Stimulated activated CD4-positive, alpha-beta T cell treated with anti-CD3 and anti-CD28 coated beads, TNF-alpha, amount 100 ng/mL, for 24 hours (primary cell): Measurements from ENCODE around the gene NEDD9.

ENCODE experiments used
- DNase-seq, 3 experiments: peaks; one replicate each; pipeline ENCODE4 v3.0.0-alpha.2; 2020; ENCODE audit warnings: low read depth in 3 of 3

Gene NEDD9

DNA sequence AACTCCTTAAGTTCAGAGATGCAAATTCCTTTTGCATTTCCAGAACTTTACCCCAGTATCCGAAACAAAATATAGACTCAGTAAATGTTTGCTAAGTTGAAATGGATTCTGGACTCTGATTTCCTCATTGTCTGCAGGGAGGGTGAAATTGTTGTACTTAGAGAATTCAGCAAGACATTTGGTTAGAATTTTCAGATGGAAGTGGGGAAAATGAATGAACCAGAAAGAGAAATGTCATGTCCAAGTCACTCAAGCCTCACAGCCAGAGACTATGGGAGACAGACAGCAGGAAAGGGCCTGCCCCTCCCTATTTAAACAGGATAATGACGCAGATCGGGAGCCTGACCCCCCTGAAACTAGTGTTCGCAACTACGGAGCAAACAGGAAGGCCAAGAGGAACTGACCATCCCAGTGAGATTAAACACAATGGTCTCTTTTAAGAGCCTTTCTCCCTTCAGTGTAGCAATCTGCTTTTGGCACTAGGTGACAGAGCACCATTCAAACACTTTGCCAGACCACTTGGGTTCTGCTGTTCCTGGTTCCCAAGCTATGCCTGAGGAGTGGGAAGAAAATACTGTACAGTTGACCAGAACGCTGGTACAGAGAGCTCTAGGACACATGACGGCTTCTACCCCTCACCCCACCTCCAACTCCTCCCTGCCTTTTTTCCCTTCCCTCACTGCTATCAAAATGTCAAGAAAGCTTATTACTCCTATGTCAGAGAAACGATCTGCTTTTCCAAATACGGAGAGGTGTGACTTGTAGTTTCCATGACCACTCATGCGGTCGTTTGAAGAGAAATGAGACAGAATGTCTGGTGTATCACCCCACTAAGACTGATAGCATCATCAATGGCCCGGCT, 13.7 kb downstream of the NEDD9 start:
- peak in 1 of 3 experiments; percentile 16 for DNase-seq

DNA sequence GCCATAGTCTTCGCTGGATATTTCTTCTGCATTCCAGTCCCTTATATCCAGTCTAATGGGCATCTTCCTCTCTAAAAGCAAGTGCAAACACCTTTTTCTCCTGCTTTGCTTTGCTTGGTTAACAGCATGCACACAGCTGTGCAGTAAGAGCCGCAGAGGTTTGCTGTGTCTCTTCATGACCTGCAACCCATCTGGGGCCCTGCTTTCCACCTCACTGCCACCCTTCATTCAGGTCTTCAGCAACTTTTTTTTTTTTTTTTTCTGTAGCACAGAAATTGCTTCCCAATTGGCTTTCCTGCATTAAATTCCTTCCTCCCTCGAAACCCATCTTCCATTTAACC, 14.4 kb downstream of the NEDD9 start:
- DNase-seq: no peak

DNA sequence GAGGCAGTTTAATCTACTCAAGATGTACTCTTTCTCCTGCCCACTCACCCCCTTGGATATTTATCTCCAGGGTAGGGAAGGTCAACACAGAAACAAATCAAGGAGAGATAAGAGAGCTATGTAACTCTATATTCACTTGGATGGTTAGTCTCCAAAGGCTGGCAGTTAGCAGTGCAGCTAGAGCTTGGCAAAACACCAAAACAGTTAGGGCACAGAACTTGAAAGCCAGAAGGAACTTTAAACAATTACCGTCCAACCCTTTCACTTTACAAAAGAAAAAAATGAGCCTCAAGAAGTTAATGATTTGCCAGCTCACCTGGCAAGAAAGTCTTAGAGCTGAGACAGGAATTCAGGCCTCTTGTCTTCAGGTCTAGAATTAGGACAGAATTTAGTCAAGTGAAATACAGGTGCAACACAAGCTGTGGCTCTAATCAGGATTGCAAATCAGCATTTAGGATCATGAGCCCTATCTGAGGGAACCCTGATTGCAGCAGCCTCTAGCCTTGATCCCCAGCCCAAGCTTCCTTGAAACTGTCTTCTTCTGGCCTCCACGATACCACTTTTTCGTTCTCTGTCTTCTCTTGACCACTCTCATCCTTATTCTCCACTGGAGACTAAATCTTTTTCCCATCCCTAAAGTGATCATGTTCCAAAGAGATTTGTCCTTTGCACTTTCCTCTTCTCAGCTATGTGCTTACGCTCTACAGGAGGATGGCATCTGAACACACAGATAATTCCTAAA, 14.9 kb downstream of the NEDD9 start:
- no peak for DNase-seq

DNA sequence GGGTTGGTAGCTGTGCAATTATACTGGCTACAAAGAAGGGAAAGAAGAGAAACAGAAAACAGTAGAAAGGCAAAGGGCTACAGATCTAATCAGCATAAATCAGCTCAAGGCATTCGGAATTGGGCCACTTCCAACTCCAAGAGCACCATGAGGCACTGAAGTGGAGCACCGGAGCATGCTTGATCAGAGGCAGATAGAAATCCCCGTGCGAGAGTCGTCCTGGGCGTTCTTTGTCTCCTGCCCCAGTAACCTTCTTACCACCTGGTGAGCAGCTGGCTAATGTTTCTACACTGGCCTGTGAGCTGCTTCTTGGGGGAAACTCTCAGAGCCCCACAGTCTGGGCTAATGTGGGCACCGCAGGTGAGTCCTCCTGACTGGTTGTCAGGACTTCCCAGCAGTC, 16.7 kb downstream of the NEDD9 start:
- DNase-seq: no peak

DNA sequence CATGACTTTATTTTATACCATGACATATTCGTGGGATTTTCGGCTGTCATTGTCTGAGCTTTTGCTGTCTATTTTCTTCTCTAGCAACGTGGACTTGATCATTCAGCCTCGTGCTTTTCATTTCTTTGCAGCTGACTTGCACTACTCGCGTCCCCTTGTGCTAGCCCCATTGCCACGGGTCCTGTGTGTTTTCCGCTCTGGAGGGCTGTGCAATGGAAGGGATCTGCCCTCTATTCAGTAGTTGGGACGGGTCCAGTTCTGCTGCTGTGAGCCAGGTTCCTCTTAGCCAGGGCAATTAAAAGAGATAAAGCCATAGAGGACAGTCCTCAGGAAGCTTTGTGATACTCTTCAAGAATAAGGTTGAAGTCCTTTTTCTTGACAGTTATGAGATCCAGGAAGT, 17.6 kb downstream of the NEDD9 start:
- no peak for DNase-seq

DNA sequence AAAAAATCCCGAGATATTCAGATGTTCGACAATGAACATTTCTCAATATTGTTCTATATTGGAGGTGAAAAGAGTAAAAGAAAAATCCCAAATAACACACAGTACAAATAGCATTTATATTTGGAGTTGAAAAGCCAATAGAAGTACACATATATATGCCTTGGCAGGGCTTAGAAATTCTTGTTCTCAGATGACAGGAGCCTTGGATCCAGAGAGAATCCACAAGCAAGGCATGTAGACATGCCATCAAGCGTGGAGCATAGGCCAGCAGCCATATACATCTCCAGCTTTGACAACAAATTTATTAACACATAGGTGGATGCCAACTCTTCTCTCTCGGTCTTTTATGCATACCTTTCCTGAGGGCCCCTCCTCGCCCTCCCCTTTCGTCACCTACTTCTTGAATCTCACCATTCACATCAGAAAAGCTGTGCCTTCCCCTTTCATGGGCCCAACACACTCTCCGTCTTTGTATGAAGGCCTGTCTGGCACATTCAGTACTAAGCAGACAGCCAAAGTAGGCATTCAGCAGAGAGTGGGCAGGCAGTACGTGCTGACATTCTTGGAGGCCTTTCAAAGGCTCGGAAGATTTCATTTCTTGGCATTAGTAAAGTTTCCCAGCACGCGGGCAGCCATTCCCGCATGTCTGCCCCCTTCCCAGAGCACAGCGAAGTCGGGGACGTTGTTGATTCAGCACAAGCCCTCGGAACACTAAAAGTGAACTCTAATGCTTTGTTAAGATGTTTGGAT, 18.2 kb downstream of the NEDD9 start:
- no peak for DNase-seq

DNA sequence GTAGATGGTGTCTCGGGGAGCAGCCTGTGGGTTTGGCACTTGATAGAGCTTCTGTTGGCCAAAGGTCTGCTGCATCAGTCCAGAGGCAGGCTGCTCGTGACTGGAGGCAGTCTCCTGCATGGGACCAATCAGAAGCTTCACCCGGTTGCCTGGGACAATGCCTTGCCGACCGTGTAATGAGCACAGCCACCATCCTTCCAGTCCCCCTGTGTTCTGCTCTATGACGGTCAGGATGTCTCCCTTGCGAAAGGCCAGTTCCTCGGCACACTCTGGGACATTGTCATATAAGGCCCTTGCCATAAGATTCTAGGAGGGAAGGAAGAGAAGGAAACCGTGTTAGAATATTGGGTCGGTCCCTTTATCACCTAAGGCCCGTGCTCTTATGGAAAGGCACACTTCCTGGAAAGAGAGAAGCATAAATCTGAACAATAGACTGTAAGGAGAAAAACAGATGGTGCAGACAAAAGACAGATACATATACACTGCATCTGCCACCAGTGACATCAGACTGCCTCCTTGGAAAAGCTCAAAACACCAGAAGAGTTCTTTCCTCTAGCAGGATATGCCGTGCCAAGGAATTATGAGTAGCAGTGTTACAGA, 18.9 kb downstream of the NEDD9 start:
- no peak for DNase-seq

DNA sequence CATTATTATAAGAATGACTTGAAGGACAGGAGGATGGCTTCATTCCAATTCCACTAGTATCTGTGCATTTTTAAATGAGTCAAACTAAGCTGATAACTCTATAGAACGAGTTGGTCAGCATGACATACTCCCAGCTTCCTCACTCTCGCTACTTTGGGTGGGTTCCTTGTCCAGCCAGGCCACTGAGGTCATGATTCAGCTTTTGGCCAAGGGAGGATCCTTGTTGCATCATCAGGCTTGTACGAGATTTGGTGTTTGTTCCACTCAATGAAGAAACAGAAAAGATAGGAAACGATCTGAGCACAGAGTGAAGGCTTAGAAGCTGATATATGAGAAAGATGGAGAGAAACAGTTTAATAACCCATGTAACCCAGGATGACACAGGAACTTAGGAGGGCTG, 19.8 kb downstream of the NEDD9 start:
- no peak for DNase-seq

DNA sequence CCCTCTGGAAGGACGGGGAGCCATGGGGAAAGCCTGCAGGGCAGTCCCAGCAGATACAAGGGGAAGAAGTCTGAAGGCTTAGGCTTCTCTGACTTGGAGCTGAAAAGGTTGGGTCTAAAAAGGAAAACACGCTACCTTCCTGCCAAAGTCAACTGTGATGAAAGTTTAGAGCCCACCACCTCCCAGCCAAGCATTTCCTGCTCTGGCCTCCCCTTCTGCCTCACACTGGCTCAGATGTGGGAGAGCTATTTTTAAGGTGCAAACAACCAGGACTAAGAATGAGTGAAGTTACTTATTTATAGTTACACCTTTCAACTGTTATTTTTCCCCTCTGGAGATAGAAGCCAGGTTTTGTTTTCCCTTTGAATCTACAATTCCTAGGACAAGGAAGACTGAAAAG, 21.2 kb downstream of the NEDD9 start:
- no peak for DNase-seq

DNA sequence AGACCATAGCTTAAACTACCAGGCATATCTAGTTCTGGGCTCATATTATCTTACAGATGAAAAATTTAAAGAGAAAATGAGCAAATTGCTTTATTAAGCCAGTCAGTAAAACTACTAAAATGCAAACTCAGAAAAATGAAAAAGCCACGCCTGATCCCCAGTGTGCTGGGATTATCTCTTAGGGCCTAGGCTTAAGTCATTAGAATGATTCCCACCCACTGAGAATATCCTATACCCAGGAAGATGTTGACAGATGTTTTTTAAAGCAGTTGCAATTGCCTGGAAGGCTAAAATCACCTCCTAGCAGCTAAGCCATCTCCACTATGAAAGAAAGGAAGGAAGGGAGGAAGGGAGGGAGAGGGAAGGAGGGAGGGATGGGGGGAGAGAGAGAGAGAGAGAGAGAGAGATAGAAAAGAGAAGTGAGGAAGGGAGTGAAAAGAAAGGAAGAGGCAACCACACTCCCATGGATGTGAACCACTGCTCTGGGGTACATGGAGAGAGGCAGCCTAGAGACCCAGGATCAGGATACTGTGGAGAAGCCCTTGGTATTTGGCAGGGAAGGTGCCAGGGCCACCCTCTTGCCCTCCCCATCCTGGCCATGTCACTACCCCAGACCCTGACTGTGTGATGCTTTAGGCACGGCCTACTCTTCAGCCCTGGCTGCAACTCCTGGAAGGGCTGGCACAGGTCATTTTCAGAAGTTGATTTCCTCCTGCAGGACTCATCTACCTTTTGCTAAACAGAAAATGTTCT, 21.9 kb downstream of the NEDD9 start:
- no peak for DNase-seq

DNA sequence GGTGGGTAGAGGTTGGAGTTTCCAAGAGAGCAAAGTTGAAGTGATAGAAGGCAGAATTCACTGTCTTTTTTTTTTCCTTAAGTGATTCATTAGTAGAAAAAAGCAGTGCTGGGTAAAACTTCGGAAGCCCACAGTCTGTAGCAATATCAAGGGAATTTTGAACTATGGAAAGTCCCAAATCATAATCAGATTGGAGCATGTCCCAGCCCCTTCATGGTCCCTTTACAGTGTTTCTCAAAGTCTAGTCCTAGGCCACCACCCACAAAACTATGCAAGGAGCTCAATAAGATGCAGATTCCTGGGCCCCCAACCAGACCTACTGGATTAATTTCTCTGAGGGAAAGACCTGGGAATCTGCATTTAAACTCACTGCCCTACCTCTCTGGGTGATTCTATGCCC, 22.6 kb downstream of the NEDD9 start:
- no peak for DNase-seq

DNA sequence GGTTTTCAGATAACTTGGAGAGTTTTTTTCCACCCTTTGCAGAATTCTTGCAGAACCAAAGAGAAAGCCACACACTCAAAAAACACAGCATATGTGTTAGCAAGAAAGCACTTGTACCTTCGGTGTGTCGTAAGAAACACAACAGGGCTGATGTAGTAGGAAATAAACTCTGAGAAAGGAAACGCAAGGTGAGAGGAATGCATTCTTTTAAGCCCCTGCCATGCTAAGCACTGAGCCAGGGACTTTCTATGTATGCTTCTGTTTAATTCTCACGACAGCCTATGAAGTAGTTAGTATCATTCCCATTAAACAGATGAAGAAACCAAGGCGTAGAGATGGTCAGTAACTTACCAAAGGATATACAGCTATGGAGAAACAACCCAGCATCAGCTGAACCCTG, 23.1 kb downstream of the NEDD9 start:
- DNase-seq: no peak

DNA sequence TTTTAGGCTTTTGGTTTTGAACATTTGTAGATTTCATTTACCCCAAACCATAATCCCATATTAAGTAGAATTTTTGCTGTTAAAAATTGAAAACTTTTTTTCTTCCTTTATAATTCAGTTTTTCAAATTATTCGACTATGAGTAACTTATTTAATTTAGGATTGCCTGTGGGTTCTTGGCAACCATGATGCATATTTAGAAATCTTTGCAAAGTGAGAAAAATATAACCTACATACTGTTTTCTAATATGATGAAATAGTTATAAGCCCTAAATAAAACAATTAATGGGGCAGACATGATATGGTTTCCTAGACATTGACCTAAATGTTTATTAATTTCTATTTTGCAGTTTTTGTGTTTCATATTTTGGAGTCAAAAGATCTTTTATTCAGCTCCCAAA, 23.6 kb downstream of the NEDD9 start:
- DNase-seq: no peak

DNA sequence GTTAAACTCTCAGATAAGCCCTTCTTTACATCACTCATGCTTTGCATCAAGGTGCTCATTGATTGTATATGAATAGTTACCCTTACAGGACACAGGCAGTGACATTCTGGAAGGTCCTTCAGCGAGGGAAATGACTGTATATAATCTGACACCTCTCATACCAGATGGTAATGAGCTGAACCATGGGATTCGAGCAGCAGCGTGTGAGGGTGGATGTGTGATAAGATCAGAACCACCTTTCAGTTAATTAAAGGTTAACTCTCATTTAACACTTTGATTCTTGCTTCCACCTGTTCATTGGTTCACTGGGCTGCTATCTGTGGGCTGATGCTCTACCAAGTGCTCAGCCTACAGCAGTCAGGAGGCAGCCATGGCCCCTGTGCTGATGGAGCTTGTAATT, 24.2 kb downstream of the NEDD9 start:
- no peak for DNase-seq

DNA sequence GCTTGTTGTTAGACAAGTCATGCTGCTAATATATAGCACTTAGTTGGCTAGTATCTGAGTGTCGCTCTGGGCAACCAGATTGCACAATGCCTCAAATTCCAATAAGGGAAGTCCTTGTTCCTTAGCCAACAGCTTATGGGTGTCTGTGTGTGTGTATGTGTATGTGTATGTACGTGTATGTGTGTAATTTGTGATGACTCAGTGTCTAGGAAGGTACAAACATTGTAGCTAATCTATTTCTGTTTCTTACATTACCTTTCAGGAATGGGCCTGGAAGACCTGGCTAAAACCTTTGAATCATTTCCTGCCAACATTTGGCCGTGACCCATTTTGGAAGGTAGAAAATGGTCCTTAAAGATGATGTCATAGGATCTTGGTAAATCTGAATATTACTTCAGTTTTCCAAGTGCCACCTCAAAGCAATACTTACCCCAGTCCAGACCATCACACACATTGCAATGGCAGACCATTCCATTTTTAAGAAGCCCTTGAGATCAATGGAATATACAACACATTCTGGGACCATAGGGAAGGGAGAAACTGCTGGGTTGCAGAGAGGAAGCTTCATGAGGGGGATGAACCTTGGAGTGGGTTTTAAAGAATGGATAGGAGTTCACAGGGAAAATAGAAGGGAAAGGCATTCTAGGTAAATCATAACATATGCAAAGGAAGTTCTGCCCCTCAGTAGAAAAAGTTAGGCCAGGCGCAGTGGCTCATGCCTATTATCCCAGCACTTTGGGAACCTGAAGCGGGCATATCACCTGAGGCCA, 25.1 kb downstream of the NEDD9 start:
- no peak for DNase-seq

DNA sequence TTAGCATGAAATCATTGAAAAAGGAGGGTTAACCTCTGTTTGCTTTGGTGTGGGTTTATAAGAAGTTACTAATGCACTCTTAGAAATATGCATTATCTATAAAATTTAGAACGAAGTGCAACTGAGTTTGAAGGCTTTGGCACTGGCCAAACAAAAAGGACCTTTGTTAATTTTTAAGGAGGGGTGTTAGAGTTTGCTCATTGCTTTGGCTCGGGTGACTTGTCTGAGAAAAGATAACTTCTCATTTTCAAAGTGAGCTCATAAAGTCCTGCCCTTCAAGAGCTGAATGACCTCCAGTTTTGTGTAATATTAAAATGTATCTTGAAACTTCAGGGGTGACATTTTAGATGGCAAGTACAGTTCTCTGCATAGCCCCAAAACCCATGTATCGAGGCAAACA, 25.9 kb downstream of the NEDD9 start:
- DNase-seq: no peak

DNA sequence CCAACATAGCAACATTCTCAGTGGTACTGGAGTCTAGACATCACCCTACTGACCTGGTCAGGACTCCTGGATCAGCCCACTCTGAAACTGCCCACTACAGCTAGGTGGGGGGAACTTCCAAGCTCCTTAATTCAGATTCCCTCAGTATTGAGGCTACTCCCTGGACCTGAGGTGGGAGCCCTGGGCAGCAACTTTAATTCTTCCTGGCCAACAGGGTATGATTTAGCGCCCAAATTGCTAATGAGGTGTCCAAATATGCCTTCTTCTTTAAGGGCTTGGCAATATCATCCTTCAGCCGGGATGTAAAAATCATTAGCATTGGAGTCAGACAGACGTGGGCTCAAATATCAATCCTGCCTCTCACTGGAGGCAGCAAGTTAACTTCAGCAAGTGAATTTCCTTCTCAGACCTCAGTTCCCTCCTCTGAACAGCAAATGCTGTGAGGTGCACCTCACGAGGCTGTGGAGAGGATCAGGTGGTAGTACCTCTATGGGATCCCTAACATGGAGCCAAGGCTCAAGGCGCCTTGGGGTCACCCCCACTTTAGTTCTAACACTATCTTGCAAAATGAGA, 27.6 kb downstream of the NEDD9 start:
- DNase-seq: no peak

DNA sequence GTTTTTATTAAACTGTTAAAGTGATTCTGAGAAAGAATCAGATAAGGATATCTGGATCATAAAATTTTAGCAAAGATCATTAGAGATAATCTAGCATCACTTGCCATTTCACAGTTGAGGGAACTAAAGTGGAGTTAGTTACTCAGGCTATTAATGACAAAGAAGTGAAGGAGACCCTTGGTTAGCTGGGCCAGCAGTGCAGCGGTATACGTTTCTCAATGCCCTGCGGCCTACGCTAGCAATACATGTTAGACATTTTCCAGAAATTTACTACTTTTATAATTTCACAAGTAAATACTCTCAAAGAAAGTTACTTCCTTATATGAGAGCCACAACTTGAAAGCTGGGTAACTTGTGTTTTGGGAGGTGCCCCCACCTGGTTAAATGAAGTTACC, 28.5 kb downstream of the NEDD9 start:
- DNase-seq: no peak

DNA sequence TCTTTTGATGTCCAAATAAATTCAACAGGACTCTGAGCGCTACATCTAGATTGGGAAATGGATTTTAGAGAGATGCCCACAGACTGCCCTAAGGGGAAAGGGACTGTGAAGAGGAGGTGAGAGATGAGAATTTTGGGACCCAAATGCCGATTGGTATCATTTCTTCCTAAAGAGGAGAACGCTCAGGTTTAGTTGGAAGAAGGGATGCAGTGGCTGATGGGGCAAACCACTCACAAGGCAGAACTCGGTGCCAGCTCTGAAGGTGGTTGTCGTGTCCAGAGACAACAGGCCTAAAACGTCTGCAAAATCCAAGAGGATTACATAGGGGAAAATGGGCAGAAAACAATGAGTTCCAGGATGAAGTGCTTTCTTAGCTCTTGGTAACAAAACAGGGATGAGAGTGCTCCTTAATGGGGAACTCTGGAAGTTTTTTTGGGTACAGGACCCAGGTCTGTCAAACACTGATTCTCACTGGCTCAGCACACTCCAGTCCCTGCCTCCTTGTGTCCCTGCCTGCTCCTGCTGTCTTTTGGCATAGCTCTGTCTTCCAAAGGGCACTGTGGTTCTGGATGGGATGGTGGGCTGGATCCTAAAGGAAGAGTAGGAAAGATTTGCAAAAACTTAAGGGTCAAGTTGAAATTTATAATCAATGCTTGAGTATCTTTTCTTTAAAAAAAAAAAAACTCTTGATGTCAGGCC, 29.0 kb downstream of the NEDD9 start:
- no peak for DNase-seq
